GM19193 (cell line): ENCODE measurements around the gene ARID5B.

Experiments
- POLR2A ChIP-seq: IDR thresholded peaks from 4 replicates; pipeline ENCODE4 v1.6.1; 2011; ENCODE audit not compliant: insufficient read depth, insufficient read length; ENCODE audit errors: extremely low read depth

ARID5B gene

DNA sequence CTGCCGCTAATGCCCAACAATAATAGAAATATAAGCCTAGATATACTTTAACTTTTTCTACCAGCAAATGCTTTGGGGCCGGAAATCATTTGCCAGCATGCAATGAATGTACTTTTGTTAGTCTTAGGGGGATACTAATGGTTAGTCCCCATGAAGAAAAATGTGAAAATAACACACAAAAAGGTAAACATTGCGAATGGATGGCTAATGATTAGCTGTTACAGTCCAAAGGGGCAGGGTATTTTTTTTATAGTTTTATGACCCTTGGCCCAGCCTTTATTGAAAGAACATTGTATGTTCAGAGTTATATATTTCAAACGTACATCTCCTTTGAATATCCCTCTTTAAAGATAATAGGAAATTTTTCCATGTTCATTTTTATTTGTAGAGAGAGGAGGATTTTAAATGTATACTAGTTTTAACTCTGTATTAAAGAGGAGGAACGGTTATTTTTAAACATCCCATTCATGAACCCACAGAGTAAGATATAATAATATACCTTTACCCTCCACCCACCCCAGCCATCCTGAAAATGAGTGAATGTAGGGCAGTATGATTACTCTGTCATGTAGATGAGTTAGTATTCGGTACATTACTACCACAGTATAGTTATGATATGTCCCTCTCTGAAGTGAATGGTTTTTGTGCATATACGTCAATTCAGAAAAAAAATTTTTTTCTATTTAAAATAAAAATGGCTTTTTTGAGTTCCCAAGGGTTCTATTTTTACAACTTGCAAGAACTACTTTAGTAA, 63.6 kb downstream of the ARID5B start:
- TF ChIP-seq POLR2A = no peak

DNA sequence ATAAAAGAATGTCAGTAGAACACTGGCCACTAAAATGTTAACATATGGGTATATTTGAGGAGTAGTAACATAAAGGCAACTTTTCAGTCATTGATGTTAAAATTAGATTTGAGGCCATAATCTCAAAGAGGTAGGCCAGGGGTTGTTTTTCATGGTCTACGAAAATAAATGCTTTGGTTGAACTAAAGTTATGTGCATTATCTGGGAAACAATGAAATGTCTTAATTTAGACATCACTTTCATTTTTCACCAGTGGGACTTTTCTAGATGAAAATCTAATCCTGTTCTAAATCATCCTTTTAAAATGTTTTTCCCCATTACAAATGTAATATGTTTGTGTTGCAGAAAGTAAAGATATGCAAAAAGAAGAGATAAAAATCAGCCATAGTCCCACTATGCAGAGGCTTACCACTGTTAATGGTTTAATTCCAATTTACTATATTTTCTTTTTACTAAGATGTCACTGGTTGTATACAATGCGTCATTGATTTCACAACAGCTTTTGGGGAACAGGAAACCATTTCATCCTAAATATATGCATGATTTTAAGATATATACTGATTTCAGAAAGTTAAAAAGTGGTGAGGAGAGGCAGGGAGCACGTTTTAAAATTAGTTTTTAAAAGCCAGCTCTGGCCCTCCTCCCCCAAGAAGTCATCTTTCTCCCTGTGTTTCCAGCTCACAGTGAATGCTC, 64.3 kb downstream of the ARID5B start:
- TF ChIP-seq POLR2A = no peak

DNA sequence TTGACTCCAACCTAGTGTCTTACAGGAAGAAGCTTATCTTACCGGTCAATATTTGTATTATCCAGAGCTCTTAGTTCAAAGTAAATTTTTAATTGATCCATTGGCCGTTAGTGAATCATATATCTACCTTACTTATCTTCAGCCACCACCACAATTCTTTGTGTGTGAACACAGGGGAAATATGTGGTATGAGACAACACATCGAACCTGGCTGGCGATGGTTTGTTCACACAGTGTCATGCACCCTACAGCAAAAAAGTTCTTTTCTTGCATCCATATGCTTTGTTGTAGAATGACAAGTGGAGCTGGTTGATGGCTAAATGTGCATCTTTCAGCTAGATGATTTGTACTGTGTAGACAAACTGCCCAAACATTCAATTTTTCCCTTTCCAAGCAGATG, 65.8 kb downstream of the ARID5B start:
- no peak for TF ChIP-seq POLR2A

- TF ChIP-seq POLR2A = no peak
These were observed 68.9 kb downstream of the ARID5B start for GRCh38 chr10:61970182-61971002.

- no peak for TF ChIP-seq POLR2A
These were observed 69.5 kb downstream of the ARID5B start for GRCh38 chr10:61971003-61971325.

GRCh38 chr10:61973169-61973568, 71.7 kb downstream of the ARID5B start:
- no peak for TF ChIP-seq POLR2A

GRCh38 chr10:61973906-61974305, 72.4 kb downstream of the ARID5B start:
- TF ChIP-seq POLR2A = no peak

GRCh38 chr10:61974601-61975390, 73.3 kb downstream of the ARID5B start:
- no peak for TF ChIP-seq POLR2A

DNA sequence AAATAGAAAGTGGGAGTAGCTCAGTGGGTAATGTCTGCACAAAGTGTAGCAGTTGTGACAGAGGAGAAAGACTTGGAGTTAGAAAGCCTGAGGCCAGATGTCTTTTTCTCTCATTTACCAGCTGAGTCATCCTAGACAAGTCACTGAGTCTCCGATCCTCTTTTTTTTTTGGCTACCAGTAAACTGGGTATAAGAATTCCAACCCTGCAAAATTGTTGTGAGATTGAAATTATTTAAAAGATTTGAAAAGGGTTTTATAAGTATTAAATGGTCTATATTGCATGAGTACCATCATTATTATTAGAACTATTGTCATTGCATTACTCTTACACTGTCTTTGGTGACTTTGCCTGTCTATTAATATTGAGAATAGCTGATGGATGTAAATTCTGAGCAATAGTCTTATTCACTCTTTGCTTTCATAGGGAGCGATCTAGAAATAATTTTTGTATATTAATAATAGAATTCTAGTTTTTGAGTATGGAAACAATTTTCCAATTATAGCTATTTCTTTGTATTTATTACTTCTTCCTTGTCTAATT, 74.0 kb downstream of the ARID5B start:
- no peak for TF ChIP-seq POLR2A

DNA sequence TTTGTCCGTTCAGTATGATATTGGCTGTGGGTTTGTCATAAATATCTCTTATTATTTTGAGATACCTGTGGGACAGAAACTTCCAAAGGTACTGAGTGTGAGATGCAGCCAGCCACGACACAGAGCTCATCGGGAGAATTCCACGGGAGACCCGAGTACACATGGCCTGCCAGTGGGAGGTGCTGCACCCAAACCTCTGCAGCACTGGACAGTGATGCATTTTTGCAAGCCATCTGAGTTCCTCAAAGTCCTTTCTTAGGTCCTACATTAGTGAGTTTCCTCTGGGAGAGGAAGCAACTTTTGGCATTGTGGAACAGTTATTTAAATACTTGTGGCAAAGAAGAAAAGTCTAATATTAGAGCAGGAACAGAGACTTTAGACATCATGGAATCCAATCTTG, 77.5 kb downstream of the ARID5B start:
- no peak for TF ChIP-seq POLR2A

DNA sequence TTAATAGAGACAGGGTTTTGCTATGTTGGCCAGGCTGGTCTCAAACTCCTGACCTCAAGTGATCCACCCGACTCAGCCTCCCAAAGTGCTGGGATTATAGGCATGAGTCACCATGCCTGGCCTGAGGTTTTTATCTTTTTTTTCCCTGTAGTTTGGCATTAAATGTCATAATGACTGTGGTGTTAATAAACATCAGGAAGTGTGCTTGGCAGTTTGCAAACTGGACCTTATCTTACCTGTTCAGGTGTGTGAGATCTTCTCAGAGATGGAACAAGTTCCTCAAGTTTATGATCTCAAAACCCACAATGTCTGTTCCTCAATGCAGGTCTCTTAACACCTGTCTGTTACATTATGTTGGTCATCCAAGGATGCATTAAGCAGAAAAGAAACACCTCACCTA, 80.0 kb downstream of the ARID5B start:
- no peak for TF ChIP-seq POLR2A

- TF ChIP-seq POLR2A = no peak
These were observed 81.8 kb downstream of the ARID5B start for GRCh38 chr10:61983255-61983654.

DNA sequence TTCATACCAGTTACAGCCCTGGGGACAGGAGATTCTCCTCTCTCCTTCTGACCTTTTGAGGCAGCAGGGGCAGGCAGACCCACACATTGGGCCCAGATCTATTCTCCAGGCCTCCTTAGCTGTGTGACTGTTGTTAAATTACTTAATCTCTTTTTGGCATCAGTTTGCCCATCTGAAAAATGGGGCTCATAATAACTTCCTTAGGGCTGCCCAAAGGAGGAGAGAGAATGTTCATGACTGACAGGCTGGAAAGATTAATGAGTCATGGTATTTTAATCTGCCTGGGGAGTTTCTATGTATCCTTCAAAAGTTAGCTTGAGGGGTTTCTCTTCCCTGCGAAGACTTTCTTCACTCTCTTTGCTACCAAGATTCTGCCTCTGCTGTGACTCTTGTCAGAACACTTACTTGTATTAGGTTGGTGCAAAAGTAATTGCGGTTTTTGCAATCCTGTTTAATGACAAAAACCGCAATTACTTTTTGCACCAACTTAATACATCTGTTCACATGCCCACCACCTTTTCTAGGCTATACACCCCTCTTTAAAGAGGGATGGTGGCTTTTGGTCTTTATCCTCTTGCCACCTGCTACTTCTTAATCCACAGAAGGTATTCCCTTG, 83.4 kb downstream of the ARID5B start:
- no peak for TF ChIP-seq POLR2A

DNA sequence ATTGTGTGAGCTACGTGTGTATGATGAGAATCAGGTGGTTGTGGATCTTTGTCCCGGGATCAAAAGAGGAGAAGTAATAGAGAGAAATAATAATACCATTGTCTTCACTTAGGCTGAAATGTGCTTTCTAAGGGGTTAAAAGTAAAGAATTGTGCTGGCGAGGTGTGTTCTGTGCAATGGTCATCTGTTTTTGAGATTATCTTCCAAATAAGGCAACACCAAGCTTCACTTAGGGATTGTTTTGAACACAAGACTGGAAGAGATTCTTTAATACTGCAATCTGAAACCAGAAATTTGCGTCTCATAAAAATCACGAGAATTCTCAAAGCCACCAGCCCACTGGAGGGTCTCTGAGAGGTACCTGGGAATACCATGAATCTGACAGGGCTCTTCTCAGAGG, 84.2 kb downstream of the ARID5B start:
- TF ChIP-seq POLR2A = no peak

DNA sequence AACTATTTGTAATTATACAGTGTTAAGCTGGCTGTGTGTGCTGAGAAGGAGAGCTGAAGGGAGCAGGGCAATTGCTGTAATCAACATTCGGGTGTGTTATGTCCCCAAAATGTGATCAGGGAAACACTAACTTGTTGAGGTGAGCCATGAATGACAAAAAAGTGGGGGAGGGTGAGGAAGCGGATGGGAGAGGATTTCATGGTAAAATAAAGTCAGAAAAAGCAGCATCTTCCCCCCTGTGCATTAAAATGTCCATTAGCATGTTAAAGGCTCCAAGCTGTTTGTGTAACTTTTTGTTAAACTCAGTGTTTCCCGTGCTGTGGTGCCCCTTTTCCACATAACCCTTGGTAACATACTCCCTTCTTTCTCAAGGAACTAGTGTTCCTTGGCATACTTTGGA, 84.9 kb downstream of the ARID5B start:
- TF ChIP-seq POLR2A = no peak
